Coronary artery (tissue), 2 donors: Measurements from ENCODE around the gene ODC1.
"Not testable (repeated sequence)": the region's sequence is repeated elsewhere in the genome, so short reads cannot be mapped to it uniquely, and the experiment has no call there.

Experiments used
- DNase-seq: peaks from one replicate; pipeline ENCODE4 v3.0.0-alpha.2; 2017; ENCODE audit warnings: low spot score
- H3K27ac ChIP-seq, 2 donors: fragments of 200-600 bp; sonication (generic); one replicate each; pipeline ENCODE4 v1.5.1; 2016 to 2019
- H3K4me3 ChIP-seq: fragments of 200-600 bp; sonication (generic); 2 replicates; pipeline ENCODE4 v1.5.1; 2016; ENCODE audit warnings: mild to moderate bottlenecking, moderate library complexity
- TF ChIP-seq, protein P1 (sequence below): fragments of 200-600 bp; sonication (generic); IDR thresholded peaks from one replicate; pipeline ENCODE4 v1.5.1; 2019; ENCODE audit warnings: antibody characterized with exemption

ODC1 gene

DNA sequence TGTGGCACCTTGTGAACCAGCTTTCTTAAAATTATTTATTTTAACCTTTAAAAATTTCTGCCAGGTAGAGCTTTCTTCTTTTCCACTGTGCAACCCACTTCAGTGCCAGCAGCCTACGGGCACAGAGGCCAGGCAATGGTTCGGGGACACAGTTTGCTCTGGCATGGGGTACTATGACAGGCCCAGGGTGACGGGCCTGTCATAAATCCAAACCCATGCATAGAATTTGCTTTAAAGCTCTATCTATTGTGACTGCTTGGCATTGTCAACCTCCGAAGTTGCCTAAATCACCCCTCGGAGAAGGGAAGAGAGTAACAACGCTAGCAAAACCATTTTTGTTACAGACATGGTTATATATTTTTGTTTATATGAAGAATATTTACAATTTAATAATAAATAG, 1.5 kb downstream of the ODC1 start:
- TF ChIP-seq, protein P1, sequence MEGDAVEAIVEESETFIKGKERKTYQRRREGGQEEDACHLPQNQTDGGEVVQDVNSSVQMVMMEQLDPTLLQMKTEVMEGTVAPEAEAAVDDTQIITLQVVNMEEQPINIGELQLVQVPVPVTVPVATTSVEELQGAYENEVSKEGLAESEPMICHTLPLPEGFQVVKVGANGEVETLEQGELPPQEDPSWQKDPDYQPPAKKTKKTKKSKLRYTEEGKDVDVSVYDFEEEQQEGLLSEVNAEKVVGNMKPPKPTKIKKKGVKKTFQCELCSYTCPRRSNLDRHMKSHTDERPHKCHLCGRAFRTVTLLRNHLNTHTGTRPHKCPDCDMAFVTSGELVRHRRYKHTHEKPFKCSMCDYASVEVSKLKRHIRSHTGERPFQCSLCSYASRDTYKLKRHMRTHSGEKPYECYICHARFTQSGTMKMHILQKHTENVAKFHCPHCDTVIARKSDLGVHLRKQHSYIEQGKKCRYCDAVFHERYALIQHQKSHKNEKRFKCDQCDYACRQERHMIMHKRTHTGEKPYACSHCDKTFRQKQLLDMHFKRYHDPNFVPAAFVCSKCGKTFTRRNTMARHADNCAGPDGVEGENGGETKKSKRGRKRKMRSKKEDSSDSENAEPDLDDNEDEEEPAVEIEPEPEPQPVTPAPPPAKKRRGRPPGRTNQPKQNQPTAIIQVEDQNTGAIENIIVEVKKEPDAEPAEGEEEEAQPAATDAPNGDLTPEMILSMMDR = no peak
- Histone ChIP-seq H3K4me3 (peak overlapping the region; percentile 87), H3K27ac (peak overlapping the region; percentile 85 to 98)
- DNase-seq = no peak

DNA sequence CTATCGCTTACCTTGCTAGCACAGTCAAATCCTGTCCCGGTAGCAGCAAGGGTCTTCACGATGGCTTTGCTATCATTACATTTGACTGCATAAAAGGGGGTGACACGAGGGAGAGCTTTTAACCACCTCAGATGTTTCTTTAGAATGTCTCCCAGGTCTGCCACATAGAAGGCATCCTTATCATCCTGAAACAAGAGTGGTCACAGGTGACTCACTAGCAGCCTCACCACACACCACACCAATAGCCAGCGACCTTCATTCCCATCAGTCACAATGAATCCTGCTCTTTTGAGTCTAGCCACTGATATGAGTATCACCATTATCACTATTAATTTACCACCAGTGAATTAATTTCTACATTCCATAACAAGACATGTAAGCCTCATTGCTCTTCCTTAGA, 3.7 kb downstream of the ODC1 start:
- TF ChIP-seq, protein P1 = no peak
- no peak overlapping the region for H3K4me3 ChIP-seq
- H3K27ac ChIP-seq = peak overlapping the region; percentile 42 to 98
- DNase-seq = no peak

DNA sequence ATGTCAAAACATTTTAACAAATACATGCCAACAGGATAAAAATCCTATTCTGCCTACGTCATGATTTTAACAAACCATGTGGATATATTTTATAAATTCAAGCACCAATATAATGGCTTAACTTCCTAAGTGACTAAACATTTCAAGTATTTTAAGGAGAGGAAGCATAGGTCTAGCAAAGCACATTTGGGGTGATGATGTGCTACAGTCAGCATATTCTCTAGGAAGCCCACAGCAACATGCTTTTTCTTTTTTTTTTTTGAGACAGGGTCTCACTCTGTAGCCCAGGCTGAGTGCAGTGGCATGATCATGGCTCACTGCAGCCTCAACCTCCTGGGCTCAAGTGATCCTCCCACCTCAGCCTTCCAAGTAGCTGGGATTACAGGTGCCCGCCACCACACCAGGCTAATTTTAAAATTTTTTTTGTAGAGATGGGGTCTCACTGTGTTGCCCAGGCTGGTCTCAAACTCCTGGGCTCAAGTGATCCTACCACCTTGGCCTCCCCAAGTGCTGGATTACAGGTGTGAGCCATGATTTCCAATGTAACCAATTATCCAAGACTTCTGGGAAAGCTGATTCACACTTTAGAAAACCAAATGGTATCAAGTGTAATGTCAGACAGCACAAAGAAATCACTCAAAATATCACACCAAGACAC, 5.5 kb downstream of the ODC1 start:
- not testable (repeated sequence) for H3K27ac ChIP-seq, H3K4me3 ChIP-seq, DNase-seq

DNA sequence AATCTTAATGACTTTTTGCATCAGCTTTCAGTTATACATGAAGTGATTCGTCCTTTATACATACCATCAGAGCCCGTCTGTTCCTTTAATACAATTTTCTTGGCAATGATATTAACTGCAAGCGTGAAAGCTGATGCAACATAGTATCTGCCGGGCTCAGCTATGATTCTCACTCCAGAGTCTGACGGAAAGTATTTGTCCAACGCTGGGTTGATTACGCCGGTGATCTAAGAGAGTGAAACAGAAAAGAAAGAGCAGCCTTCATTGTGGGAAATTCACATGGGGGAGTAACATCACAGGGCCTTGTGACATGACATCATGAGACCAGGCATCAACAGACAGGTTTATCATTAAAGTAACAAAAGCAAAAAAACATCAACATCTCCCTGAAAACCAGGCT, 6.2 kb downstream of the ODC1 start:
- no peak overlapping the region for H3K27ac ChIP-seq
- TF ChIP-seq, protein P1 = no peak
- no peak for DNase-seq
- H3K4me3 ChIP-seq = no peak overlapping the region

DNA sequence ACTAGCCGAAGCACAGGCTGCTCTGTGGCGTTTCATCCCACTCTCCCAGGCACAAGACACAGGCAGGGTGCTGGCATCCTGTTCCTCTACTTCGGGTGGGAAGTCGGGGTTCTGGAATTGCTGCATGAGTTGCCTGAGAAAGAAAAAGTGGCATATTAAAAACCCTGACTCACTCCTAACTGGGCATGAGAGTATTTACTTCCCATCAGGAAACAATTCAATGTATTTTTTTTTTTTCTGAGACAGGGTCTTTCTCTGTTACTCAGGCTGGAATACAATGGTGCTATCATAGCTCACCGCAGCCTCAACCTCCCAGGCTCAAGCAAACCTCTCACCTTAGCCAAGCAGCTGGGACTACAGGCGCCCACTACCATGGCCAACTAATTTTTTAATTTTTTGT, 7.4 kb downstream of the ODC1 start:
- DNase-seq = no peak
- TF ChIP-seq, protein P1 = no peak
- H3K27ac ChIP-seq = no peak overlapping the region
- H3K4me3 ChIP-seq = no peak overlapping the region

DNA sequence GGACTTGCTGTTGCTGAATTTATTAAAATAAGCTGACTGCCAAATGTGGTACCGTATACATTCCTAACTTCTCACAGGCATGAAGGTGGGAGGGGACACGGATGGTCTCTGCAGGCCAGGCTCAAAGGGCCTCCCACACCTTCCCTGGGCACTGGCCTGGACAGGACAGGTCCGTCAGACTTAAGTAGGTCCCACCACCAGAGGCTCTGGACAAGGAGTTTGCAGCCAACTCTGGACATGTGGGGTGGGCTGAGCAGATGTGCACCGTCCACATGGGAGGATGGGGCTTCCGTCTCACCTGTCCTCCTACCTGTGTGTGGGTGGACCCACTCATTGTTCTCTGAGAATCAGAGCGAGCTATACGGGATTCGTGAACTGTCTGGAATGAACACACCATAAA, 8.2 kb downstream of the ODC1 start:
- no peak overlapping the region for H3K27ac ChIP-seq
- TF ChIP-seq, protein P1 = no peak
- DNase-seq = no peak
- no peak overlapping the region for H3K4me3 ChIP-seq

DNA sequence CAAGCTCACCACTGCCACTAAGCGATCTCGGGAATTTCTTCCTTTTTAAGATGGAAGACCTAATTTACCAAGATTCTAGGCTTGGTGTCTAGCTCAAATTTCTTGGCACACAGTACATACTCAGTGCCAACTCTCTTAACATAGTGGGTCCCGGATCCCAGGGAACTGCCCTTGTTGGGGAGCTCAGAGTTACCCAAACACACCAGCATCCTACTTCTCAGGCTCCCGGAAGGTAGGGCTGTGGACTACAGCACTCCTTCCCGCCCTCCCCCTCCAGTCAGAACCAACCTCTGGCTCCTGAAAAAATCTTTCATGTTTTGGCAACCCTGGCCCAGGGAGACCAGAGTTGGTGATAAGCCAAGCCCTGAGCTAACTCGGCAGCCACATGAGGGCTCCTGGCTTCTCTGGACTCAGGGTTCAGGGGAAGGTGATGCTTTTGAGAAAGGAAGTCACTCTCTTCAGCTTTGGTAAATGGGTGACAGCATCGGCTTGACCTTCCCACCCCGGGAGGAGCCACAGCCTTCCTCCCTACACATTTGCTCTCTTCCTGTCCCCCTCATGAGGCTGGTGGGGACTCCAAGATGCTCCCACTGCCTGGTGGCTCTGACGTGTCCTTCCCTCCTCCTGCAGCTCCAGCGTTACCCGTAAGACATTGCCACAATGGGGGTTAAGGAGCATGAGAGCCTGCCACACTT, 8.8 kb downstream of the ODC1 start:
- H3K27ac ChIP-seq = peak overlapping the region; percentile 3 to 9
- DNase-seq = no peak
- H3K4me3 ChIP-seq = no peak overlapping the region
- TF ChIP-seq, protein P1 = no peak
